Testis (tissue), 5 donors: ENCODE data around the gene LPCAT3. TPM values are rescaled to one million over a fixed set of nuclear protein-coding genes. Genes with fewer than 3 reads are reported as not detected.
A peak's percentile ranks its signal among the peaks of the same experiment; 100 is the strongest.

Experiments
- DNase-seq: peaks from one replicate; pipeline ENCODE4 v3.0.0-alpha.2; 2019
- H3K27ac ChIP-seq, 2 donors: fragments of 200-600 bp; sonication (generic); one replicate each; pipeline ENCODE4 v1.5.1; 2019
- H3K27me3 ChIP-seq: fragments of 200-600 bp; sonication (generic); one replicate; pipeline ENCODE4 v1.5.1; 2019
- H3K36me3 ChIP-seq: fragments of 200-600 bp; sonication (generic); one replicate; pipeline ENCODE4 v1.5.1; 2017; ENCODE audit warnings: low read depth; ENCODE audit errors: missing control alignments
- H3K4me1 ChIP-seq: fragments of 200-600 bp; sonication (generic); one replicate; pipeline ENCODE4 v1.5.1; 2019
- H3K4me3 ChIP-seq, 2 donors: fragments of 200-600 bp; sonication (generic); one replicate each; pipeline ENCODE4 v1.5.1; 2017 to 2019
- H3K9me3 ChIP-seq: fragments of 200-600 bp; sonication (generic); one replicate; pipeline ENCODE4 v1.5.1; 2017
- POLR2A ChIP-seq: fragments of 450-650 bp; IDR thresholded peaks from one replicate; pipeline ENCODE4 v1.6.1; 2017; ENCODE audit warnings: antibody characterized with exemption, mild to moderate bottlenecking, moderate library complexity
- WGBS, 2 donors: methylation state at CpG; one replicate each; pipeline ENCODE4 v1.1.5; 2018; 5-methylcytosine and 5-hydroxymethylcytosine counted together
- intact Hi-C: fragments of 100-400 bp; cut with DNase I; formaldehyde crosslinking; loops from one replicate; pipeline ENCODE4 v1.15.1; 2023; ENCODE audit warnings: low total_unique reads
- long read RNA-seq, 2 donors: transcript quantifications; one replicate each; lab custom pipeline, GENCODE V29; 2026
- polyA plus RNA-seq: library from polyadenylated mRNA; stranded (reverse); fragments of 350-450 nt; fragmentation: Illumina TruSeq; extraction: RNeasy Lipid Tissue Mini Kit (QIAGEN cat#74804); gene quantifications from one replicate; pipeline ENCODE4 v1.2.3, GENCODE V29; 2014; ENCODE audit warnings: low read depth, low replicate concordance; ENCODE audit not compliant: insufficient read depth
- total RNA-seq, 2 donors: library from RNA; depleted of rRNA; stranded (reverse); fragments of >200 nt; gene quantifications; one replicate each; pipeline ENCODE4 v1.2.3, GENCODE V29; 2016
- TF ChIP-seq, protein P1 (sequence below), 3 experiments: fragments of 450-650 bp in 2 of 3; fragments of 200-600 bp in 1 of 3; sonication (generic) in 1 of 3; IDR thresholded peaks; one replicate each; pipeline ENCODE4 v1.5.1; 2016 to 2019; ENCODE audit warnings: antibody characterized with exemption in 3 of 3, mild to moderate bottlenecking in 2 of 3, moderate library complexity in 1 of 3

LPCAT3 gene, protein sequence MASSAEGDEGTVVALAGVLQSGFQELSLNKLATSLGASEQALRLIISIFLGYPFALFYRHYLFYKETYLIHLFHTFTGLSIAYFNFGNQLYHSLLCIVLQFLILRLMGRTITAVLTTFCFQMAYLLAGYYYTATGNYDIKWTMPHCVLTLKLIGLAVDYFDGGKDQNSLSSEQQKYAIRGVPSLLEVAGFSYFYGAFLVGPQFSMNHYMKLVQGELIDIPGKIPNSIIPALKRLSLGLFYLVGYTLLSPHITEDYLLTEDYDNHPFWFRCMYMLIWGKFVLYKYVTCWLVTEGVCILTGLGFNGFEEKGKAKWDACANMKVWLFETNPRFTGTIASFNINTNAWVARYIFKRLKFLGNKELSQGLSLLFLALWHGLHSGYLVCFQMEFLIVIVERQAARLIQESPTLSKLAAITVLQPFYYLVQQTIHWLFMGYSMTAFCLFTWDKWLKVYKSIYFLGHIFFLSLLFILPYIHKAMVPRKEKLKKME
- total RNA-seq (10 to 100 TPM; 26.0 to 30.2 TPM), polyA plus RNA-seq (33.2 TPM)
- long read RNA-seq, donor 1, transcript LPCAT3-201 (13 exons, 2,268 nt) = major isoform, 8 of 8 reads
- long read RNA-seq, donor 1, partial matches to known transcripts = 0 of 8 reads
- long read RNA-seq, donor 1, other reads (novel, unspliced or antisense) = 0 of 8 reads
- long read RNA-seq, donor 2, partial matches to known transcripts = 0 of 4 reads
- long read RNA-seq, donor 2, other reads (novel, unspliced or antisense) = 0 of 4 reads

DNA sequence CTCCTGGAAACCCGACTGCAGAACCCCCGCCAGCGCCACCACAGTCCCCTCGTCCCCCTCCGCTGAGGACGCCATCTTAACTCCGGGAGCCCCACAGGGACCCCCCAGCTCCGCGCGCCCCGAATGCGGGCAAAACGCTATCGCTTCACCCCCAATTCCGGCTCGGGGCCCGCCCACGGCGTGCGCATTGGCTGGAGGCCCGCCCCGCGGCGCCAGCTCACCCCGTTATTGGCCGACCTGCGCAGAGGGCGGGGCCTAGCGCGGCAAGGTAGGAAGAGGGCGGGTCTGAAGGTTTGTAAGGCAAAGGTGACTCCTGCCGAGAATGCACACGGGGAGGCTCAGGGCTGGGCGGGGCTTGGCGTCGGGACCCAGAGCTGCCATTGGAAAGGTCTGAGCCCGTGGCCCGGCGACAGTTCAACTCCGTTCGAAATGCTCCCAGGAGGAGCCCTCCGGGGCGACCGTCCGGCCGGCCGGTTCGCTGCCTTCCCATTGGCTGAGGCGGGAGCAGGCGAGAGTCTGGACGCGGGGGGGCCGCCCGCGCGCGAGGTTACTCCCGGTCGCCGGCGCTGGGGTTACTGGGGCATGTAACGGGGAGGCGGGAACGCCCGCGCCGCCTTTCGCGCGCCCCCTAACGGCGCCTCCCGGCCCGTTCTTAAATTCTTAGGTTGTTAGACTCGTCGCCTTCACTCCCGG lies at the start of gene LPCAT3:
Gene LPCAT3 (minus strand): TSS at position 127 of the 693 bp plus-strand sequence. CDS start 52 bp downstream, at position 75.
- H3K4me1 ChIP-seq = peaks cover 9% of the 10 kb centered on the region
- H3K4me3 ChIP-seq = peak within 1 kb of the TSS; percentile 72 to 81
- DNase-seq = peak; percentile 97
- no peaks in the 10 kb centered on the region for H3K27me3 ChIP-seq
- WGBS, 2 donors = 0% methylated on average over 37 to 75 of the region's 77 CpGs
- H3K36me3 ChIP-seq = no peaks in the 10 kb centered on the region
- TF ChIP-seq, protein P1, sequence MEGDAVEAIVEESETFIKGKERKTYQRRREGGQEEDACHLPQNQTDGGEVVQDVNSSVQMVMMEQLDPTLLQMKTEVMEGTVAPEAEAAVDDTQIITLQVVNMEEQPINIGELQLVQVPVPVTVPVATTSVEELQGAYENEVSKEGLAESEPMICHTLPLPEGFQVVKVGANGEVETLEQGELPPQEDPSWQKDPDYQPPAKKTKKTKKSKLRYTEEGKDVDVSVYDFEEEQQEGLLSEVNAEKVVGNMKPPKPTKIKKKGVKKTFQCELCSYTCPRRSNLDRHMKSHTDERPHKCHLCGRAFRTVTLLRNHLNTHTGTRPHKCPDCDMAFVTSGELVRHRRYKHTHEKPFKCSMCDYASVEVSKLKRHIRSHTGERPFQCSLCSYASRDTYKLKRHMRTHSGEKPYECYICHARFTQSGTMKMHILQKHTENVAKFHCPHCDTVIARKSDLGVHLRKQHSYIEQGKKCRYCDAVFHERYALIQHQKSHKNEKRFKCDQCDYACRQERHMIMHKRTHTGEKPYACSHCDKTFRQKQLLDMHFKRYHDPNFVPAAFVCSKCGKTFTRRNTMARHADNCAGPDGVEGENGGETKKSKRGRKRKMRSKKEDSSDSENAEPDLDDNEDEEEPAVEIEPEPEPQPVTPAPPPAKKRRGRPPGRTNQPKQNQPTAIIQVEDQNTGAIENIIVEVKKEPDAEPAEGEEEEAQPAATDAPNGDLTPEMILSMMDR (IDR thresholded peaks at IDR 0.05) = peak; percentile 77 to 81 (median 80)
- no peak for TF ChIP-seq POLR2A
- H3K9me3 ChIP-seq = no peaks in the 10 kb centered on the region
- peak within 1 kb of the TSS; percentile 66 to 84 for H3K27ac ChIP-seq
- intact Hi-C loops = no loop called here

DNA sequence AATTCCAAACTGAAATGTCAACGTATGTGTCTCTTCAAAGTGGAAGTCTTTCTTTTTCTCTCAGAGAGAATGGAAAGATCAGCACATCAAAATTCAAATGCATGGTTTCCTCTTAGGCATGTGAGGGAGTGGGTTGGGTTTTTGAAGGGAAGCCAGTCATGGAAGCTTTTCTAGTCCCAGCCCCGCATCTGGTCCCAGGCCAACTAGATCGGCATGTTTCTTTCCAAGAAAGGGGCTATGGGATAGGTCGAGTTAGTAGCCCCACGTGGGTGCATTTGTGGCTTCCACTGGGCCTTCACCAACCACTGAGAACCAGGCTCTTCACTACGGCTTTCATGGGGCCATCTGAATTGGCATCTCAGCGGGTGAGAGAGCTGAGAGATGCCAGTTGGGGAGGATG lies 48.8 kb upstream of the LPCAT3 start:
- H3K27ac ChIP-seq = no peak overlapping the region

DNA sequence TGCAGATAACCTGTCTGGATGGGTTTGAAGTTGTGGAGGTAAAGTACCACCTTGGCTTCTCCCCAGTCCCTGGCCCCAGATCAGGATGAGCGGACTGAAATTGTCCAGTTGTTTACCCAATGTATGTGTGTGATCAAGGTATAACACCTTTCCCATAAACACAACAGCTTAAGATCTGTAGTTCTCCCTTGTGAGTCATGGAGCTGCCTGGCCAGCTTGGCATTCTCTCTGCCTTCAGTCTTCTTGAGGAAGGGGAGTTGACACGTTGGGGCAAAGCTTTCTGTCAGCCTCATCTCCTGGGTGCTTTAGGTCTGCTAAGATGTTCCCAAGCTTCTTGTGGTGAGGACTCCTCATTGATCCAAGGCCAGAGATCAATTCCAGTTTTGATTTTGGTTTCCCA lies 48.3 kb upstream of the LPCAT3 start:
- no peak for DNase-seq
- WGBS, 2 donors = 90 to 100% methylated on average over 2 of the region's 2 CpGs
- Histone ChIP-seq H3K27me3 (no peaks in the 10 kb centered on the region), H3K4me3 (no peak overlapping the region), H3K27ac (no peak overlapping the region), H3K9me3 (no peaks in the 10 kb centered on the region), H3K36me3 (no peaks in the 10 kb centered on the region), H3K4me1 (peaks cover 16% of the 10 kb centered on the region)
- intact Hi-C loops = no loop called here
- TF ChIP-seq, protein P1 (IDR thresholded peaks at IDR 0.05) = no peak
- no peak for TF ChIP-seq POLR2A

More for the DNA sequence above, 48.8 kb upstream of the LPCAT3 start:
- intact Hi-C loops = no loop called here
- H3K4me1 ChIP-seq = peaks cover 16% of the 10 kb centered on the region
- TF ChIP-seq POLR2A = no peak
- TF ChIP-seq, protein P1 (IDR thresholded peaks at IDR 0.05) = no peak
- H3K9me3 ChIP-seq = no peaks in the 10 kb centered on the region
- no peaks in the 10 kb centered on the region for H3K36me3 ChIP-seq
- WGBS, 2 donors = 88 to 93% methylated on average over 7 of the region's 7 CpGs
- H3K4me3 ChIP-seq = no peak overlapping the region
- no peak for DNase-seq
- H3K27me3 ChIP-seq = no peaks in the 10 kb centered on the region

DNA sequence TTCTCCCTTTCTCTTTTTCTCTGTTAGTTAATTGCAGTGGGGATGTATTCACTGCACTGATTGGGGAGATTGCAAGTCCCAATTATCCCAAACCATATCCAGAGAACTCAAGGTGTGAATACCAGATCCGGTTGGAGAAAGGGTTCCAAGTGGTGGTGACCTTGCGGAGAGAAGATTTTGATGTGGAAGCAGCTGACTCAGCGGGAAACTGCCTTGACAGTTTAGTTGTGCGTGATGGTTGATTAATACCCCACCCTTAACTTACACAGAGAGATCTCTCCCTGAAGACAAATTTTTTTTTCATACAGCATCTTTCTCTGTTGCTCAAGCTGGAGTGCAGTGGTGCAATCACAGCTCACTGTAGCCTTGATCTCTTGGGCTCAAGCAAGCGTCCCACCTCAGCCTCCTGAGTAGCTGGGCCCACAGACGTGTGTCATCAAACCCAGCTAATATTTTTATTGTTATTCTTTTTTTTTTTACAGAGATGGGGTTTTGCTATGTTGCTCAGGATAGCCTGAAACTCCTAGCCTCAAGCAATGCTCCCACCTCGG lies 46.9 kb upstream of the LPCAT3 start:
- no peaks in the 10 kb centered on the region for H3K27me3 ChIP-seq
- H3K4me3 ChIP-seq = no peak overlapping the region
- no peaks in the 10 kb centered on the region for H3K9me3 ChIP-seq
- no peak for DNase-seq
- no peak overlapping the region for H3K27ac ChIP-seq
- TF ChIP-seq, protein P1 (IDR thresholded peaks at IDR 0.05) = no peak
- no peak for TF ChIP-seq POLR2A
- H3K36me3 ChIP-seq = no peaks in the 10 kb centered on the region
- H3K4me1 ChIP-seq = peaks cover 17% of the 10 kb centered on the region
- 91 to 92% methylated on average over 7 of the region's 7 CpGs for WGBS, 2 donors
- intact Hi-C loops = no loop called here
